Heart left ventricle (tissue), 13 donors: ENCODE data around the gene ELOVL5.

Source experiments
- POLR2A ChIP-seq, 2 donors: fragments of 450-650 bp; IDR thresholded peaks; one replicate each; pipeline ENCODE4 v1.6.1; 2017; ENCODE audit warnings: antibody characterized with exemption in 2 of 2, mild to moderate bottlenecking in 2 of 2, moderate library complexity in 2 of 2
- TF ChIP-seq, protein P1 (sequence below), 12 donors: fragments of 200-600 bp; sonication (generic) in 4 of 12; IDR thresholded peaks; one replicate each; pipeline versions ENCODE4 v1.5.0 to v1.8.0; 2018 to 2022; ENCODE audit warnings: antibody characterized with exemption in 12 of 12, mild to moderate bottlenecking in 5 of 12
- donor health status: ischemic (EF 13 %, LVEDD 7.1; RV severe dilation, severe dysfunction).
- donor health status: DM: no; HTN: yes; CAD: no.
- donor health status: DM: no; HTN: no; CAD: no.
- donor health status: ischemic (EF 25% LVEDD 6.9; RV normal size, moderate dysfunction).
- donor health status: ischemic (EF 25% LVEDD 5.7; RV mildly dilated, moderate dysfunction).
- donor health status: ischemic (EF 35%, LVEDD 5.7; RV mildly dilated, moderate dysfunction).
- donor health status: nonischemic (EF 11% LVEDD 7.7; RV severe dilation, severe dysfunction).
- donor health status: DM: yes; HTN: yes; CAD: no.
- donor health status: PGD.
- donor health status: ischemic (EF 29% LVEDD 5.4; RV normal size, mild dysfunction).
- donor health status: nonischemic (EF 23%, LVEDD 6.1; RV moderate dilation, normal function).

DNA sequence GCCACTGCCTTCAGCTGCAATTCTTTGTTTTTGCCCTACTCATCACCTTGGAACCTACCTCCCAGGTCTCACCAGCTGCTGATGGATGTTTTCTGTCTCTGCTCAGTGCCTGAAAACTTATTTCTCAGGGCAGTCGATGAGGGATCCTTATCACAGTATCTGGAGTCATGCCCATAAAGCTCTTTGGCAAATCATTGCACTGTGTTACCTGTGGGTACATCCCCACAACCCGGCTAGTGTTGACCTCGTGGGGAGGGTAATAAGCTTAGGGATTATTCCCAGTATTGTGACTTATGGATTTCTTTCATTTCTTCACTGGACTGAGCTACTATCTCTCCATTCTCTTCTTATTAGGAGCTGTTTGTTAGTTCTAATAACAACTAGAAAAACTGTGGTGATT, 91.7 kb downstream of the ELOVL5 start:
- TF ChIP-seq, protein P1, sequence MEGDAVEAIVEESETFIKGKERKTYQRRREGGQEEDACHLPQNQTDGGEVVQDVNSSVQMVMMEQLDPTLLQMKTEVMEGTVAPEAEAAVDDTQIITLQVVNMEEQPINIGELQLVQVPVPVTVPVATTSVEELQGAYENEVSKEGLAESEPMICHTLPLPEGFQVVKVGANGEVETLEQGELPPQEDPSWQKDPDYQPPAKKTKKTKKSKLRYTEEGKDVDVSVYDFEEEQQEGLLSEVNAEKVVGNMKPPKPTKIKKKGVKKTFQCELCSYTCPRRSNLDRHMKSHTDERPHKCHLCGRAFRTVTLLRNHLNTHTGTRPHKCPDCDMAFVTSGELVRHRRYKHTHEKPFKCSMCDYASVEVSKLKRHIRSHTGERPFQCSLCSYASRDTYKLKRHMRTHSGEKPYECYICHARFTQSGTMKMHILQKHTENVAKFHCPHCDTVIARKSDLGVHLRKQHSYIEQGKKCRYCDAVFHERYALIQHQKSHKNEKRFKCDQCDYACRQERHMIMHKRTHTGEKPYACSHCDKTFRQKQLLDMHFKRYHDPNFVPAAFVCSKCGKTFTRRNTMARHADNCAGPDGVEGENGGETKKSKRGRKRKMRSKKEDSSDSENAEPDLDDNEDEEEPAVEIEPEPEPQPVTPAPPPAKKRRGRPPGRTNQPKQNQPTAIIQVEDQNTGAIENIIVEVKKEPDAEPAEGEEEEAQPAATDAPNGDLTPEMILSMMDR (IDR thresholded peaks at IDR 0.05), result no peak
- no peak for TF ChIP-seq POLR2A (IDR thresholded peaks at IDR 0.05)
